Cardiac fibroblast (primary cell): ENCODE results near the gene TOMM20L.

Source experiments
- DNase-seq, 2 donors: peaks; one replicate each; pipeline versions ENCODE4 v3.0.0 to v3.0.0-alpha.2; 2010; ENCODE audit warnings: low read depth in 2 of 2
- H3K4me3 ChIP-seq, 2 donors: replicated peaks in 1 of 2; 1 replicate in 1 of 2; 2 replicates in 1 of 2; pipeline ENCODE4 v1.5.1; 2011; ENCODE audit warnings: low read depth in 2 of 2, low read length in 2 of 2, mild to moderate bottlenecking in 2 of 2, moderate library complexity in 1 of 2
- TF ChIP-seq, protein P1 (sequence below): IDR thresholded peaks from one replicate; pipeline ENCODE4 v1.5.1; 2011; ENCODE audit warnings: low read depth, mild to moderate bottlenecking, low read length, inconsistent platforms

TOMM20L gene

GRCh38 chr14:58455593-58456265 is 60.0 kb downstream of the TOMM20L start:
- TF ChIP-seq, protein P1, sequence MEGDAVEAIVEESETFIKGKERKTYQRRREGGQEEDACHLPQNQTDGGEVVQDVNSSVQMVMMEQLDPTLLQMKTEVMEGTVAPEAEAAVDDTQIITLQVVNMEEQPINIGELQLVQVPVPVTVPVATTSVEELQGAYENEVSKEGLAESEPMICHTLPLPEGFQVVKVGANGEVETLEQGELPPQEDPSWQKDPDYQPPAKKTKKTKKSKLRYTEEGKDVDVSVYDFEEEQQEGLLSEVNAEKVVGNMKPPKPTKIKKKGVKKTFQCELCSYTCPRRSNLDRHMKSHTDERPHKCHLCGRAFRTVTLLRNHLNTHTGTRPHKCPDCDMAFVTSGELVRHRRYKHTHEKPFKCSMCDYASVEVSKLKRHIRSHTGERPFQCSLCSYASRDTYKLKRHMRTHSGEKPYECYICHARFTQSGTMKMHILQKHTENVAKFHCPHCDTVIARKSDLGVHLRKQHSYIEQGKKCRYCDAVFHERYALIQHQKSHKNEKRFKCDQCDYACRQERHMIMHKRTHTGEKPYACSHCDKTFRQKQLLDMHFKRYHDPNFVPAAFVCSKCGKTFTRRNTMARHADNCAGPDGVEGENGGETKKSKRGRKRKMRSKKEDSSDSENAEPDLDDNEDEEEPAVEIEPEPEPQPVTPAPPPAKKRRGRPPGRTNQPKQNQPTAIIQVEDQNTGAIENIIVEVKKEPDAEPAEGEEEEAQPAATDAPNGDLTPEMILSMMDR, result no peak
- no peak overlapping the region for H3K4me3 ChIP-seq
- DNase-seq, result peak in 1 of 2 donors; percentile 18
